ENCODE data around the gene ARPP21. TPM values are rescaled to one million over a fixed set of nuclear protein-coding genes. Genes with fewer than 3 reads are reported as not detected.

ARPP21 gene
- total and polyA plus RNA-seq, 2 donors (not counting 3 experiments of a cell fraction or from before 2014, with no cell fraction given), result not detected

- ChIA-PET CTCF (interaction anchor here (1.2 kb wide), 1 partner anchor 17 kb away, joined by 3 read pairs; no protein-coding TSS in a partner anchor), POLR2A (no interaction called here)
- Histone ChIP-seq H3K9ac (replicated peaks; ENCODE audit: extremely low read depth, insufficient read depth, low read length) (no peak overlapping the region), H3K4me2 (ENCODE audit: insufficient read depth, low read length) (no peak overlapping the region), H2AFZ (ENCODE audit: low read depth, low read length) (no peak overlapping the region), H3K4me3 (replicated peaks in 1 of 3; ENCODE audit: insufficient read depth in 1 of 3, low read depth in 1 of 3, low read length in 3 of 3) (no peak overlapping the region), H3K9me3 (replicated peaks; ENCODE audit: control insufficient read depth, insufficient read depth, low read length) (no peaks in the 10 kb centered on the region), H3K36me3 (ENCODE audit: control insufficient read depth in 2 of 2, extremely low read depth in 1 of 2, insufficient read depth in 2 of 2, low read length in 2 of 2) (no peaks in the 10 kb centered on the region), H3K9me1 (replicated peaks; ENCODE audit: control insufficient read depth, extremely low read depth, insufficient read depth, low read length) (no peaks in the 10 kb centered on the region), H3K27me3 (ENCODE audit: control insufficient read depth in 2 of 2, insufficient read depth in 2 of 2, low read length in 2 of 2) (peaks cover 21 to 25% of the 10 kb centered on the region in 2 experiments), H3K79me2 (ENCODE audit: control insufficient read depth, insufficient read depth, low read length) (no peaks in the 10 kb centered on the region), H4K20me1 (replicated peaks; ENCODE audit: control insufficient read depth, extremely low read depth, insufficient read depth, low read length) (no peaks in the 10 kb centered on the region), H3K4me1 (ENCODE audit: control insufficient read depth, extremely low read depth, insufficient read depth, low read length) (peaks cover 6% of the 10 kb centered on the region), H3K27ac (ENCODE audit: insufficient read depth, low read depth, low read length) (no peak overlapping the region)
- no TSS peak for BruUV-seq (replicated peaks)
- intact Hi-C loops (cut with micrococcal nuclease), result no loop called here
- DNase-seq (ENCODE audit: low read depth, low spot score) (no peak), FAIRE-seq (no peak)
- dilution Hi-C loops (cut with MboI; ENCODE audit: extremely low pct_ligation_motif_present, low sequenced_read_pairs), result no loop called here
- no peak for TF ChIP-seq JUN (IDR thresholded peaks at IDR 0.05; ENCODE audit: borderline replicate concordance, insufficient read depth, insufficient read length, low read depth)
- TF ChIP-seq MAX (IDR thresholded peaks at IDR 0.05; ENCODE audit: insufficient read depth, insufficient read length), result no peak
- TF ChIP-seq EZH2 (IDR thresholded peaks at IDR 0.05; ENCODE audit: borderline replicate concordance, low read depth, low read length, severe bottlenecking), result no peak
- no peak for TF ChIP-seq POLR2AphosphoS5 (IDR thresholded peaks at IDR 0.05; ENCODE audit: insufficient read depth, low read depth, low read length)
- TF ChIP-seq GATA2 (IDR thresholded peaks at IDR 0.05; ENCODE audit: insufficient read depth, insufficient read length, low read depth, low read length), result no peak
- TF ChIP-seq MYC (IDR thresholded peaks at IDR 0.05; ENCODE audit: low read depth, low read length), result no peak
- no peak for TF ChIP-seq FOS (IDR thresholded peaks at IDR 0.05; ENCODE audit: borderline replicate concordance, insufficient read depth, low read length)
Observed at GRCh38 chr3:35635926-35636683, 3.2 kb upstream of the ARPP21 start.

Measured in endothelial cell of umbilical vein (primary cell).